GF-D8 (cell line): ENCODE data around the gene OOSP4A.

Source experiments
- DNase-seq: peaks from one replicate; lab custom pipeline; 2025; lab: John Stamatoyannopoulos, UW

The OOSP4A gene

DNA sequence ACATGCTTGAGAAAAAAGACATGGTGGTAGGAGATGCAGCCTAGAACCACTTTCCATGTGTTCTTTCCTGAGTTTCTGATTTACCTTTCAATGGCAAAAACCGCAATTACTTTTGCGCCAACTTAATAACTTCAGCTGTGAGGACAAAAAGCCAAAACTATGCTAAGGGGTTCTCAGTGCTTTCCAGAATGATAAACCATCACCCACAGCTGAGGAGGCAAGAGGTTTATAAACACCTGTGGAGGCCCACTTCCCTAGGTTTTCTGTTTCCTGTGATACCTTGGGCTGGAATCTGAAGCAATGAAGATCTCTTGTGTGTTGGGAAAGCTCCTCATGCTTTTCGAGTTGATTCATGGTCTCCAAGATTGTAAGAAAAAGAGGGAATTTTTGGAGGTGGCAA lies at the start of gene OOSP4A:
Gene OOSP4A (plus strand): TSS at position 301 of the 400 bp plus-strand sequence. CDS start 0 bp downstream, at position 301.
- DNase-seq = no peak

DNA sequence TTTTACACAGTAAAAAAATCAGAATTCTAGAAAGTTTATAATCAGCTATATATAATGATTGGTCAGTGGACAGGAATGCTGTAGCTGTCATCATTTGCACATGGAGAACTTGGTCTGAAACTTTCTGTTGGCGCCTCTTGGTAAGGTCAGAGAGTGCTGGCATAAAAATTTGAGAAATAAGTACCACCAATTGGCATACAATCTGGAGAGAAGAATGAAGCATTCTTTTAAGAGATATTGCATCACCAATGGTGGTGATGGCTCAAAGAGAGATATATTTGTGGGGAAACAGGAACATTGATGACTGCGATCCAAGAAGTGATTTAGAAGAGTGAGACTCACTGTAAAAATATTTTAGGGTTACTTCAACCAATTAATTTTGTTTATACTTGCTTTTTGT lies 45.4 kb upstream of the OOSP4A start:
- no peak for DNase-seq

- no peak for DNase-seq
Measured at GRCh38 chr11:59918987-59919589, 44.7 kb upstream of the OOSP4A start.

DNA sequence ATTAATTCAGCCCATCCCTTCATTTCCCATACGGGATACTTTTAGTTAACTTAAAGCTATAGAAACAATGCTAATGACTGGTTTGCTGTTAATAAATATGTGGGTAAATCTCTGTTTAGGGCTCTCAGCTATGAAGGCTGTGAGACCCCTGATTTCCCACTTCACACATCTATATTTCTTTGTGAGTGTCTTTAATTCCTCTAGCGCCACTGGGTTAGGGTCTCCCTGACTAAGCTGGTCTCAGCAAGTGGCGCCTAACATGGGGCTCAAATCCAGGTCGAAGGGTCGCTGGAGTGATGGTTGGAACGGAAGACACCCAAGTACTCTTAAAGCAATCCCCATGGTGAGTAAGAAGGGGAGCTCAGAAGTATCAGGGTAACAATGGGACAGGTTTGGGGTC lies 40.0 kb upstream of the OOSP4A start:
- DNase-seq = no peak

GRCh38 chr11:59931688-59932087 lies 32.1 kb upstream of the OOSP4A start:
- no peak for DNase-seq

- DNase-seq = no peak
Measured at GRCh38 chr11:59938132-59938531, 25.7 kb upstream of the OOSP4A start, which contains the start of gene OOSP1. TSS of gene OOSP1 (plus strand) at chr11:59938432. CDS start at chr11:59938455, 23 bp downstream.

- DNase-seq = no peak
Measured at GRCh38 chr11:59938718-59939117, 25.1 kb upstream of the OOSP4A start.

- DNase-seq = no peak
Measured at GRCh38 chr11:59939482-59939881, 24.4 kb upstream of the OOSP4A start.

- DNase-seq = no peak
Measured at GRCh38 chr11:59941091-59941490, 22.7 kb upstream of the OOSP4A start.

GRCh38 chr11:59943997-59944714 lies 19.7 kb upstream of the OOSP4A start:
- DNase-seq = no peak

- DNase-seq = no peak
Measured at GRCh38 chr11:59944720-59945119, 19.1 kb upstream of the OOSP4A start.

- DNase-seq = no peak
Measured at GRCh38 chr11:59953463-59954218, 10.2 kb upstream of the OOSP4A start.

DNA sequence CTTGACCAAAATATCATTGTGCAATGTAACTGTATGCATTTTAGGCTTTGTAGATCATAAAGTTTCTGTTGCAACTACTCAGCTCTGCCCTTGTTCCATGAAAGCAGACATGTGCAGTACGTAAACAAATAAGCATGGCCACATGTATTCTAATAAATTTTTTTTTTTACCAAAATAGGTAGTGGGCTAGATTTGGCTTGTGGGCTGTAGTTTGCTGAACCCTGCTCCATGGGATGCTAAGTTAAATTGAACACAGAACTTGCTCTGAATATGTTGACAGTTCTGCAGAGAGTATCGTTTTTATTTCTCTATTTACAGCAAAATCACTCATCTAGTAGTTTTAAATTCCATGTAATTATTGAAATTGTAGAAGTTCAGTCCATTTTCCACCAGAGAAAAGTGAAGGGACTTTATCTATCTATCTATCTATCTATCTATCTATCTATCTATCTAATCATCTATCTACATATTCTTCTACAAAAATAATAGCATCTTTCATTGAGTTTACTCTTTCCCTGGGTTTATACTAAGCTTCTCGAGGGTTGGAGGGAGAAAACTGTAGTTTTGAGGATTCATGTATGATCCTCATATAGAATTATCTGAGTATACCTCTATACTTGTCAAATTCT lies 9.5 kb upstream of the OOSP4A start:
- DNase-seq = no peak

DNA sequence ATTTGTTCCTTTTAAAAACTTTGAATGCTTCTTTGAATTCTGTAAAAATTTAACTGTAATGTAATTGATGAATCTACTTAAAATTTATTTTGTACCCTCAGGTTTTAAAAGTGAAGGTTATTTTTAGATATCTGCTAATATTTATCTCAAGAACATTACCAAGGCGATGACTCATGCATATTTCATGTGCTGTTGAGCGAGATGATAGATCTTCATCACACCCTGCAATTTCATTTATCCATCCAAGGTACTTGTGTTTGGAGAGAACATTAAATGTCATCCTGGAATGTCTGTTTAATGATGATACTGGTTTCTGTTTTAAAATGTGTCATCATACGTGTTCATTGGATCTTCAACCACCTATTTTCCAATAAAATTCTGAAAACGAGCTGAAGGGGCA lies 6.7 kb upstream of the OOSP4A start:
- DNase-seq = no peak

GRCh38 chr11:59960502-59961381 lies 3.1 kb upstream of the OOSP4A start:
- DNase-seq = peak; percentile 33

GRCh38 chr11:59962107-59962482 lies 1.7 kb upstream of the OOSP4A start:
- no peak for DNase-seq

DNA sequence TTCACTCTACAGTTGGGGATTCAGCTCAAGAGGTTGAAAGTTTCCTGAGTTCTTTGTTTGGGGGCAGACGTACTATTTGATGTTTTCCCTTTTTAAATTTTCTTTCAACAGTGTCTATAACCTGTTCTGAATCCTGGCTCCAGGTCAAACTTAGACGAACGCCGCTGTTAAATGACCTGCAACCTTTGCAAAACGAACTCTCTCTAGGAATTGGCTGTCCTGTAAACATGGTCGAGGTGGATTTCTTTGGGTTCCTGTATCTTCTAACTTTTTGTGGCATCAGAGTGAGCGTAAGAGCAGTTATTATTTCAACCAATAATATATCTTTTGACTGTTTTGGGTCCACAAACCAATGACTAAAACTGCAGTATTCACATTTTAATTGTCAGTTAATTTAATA lies 1.6 kb downstream of the OOSP4A start:
- no peak for DNase-seq

GRCh38 chr11:59966201-59966600 lies 2.4 kb downstream of the OOSP4A start:
- DNase-seq = no peak

GRCh38 chr11:59967677-59968394 lies 4.0 kb downstream of the OOSP4A start:
- no peak for DNase-seq

- no peak for DNase-seq
Measured at GRCh38 chr11:59968395-59968783, 4.6 kb downstream of the OOSP4A start.

GRCh38 chr11:59973097-59973496 lies 9.3 kb downstream of the OOSP4A start:
- no peak for DNase-seq
